ENCODE measurements around the gene RCN1. TPM values are rescaled to one million over a fixed set of nuclear protein-coding genes. Genes with fewer than 3 reads are reported as not detected.

Gene RCN1
- total RNA-seq, 1 experiment from 2014 or later = 186 TPM

GRCh38 chr11:32065865-32066629, 24.8 kb upstream of the RCN1 start:
- no peak for DNase-seq
- H3K27me3 Mint-ChIP-seq (ENCODE audit: unreplicated experiment) = peaks cover 95% of the 10 kb centered on the region
- H3K27ac Mint-ChIP-seq (ENCODE audit: unreplicated experiment) = no peak overlapping the region
- BruUV-seq (replicated peaks) = no TSS peak
- CTCF ChIA-PET = no interaction called here
- no peaks in the 10 kb centered on the region for H3K36me3 Mint-ChIP-seq (ENCODE audit: insufficient read depth, unreplicated experiment)
- H3K9me3 Mint-ChIP-seq (ENCODE audit: low read depth, unreplicated experiment) = no peaks in the 10 kb centered on the region
- peaks cover 5% of the 10 kb centered on the region for H3K4me1 Mint-ChIP-seq (ENCODE audit: low read depth, unreplicated experiment)
- no peak overlapping the region for H3K4me3 Mint-ChIP-seq (ENCODE audit: low read depth, unreplicated experiment)
- intact Hi-C loops (cut with micrococcal nuclease; ENCODE audit: unreplicated experiment) = no loop called here
- TF ChIP-seq, protein P1, sequence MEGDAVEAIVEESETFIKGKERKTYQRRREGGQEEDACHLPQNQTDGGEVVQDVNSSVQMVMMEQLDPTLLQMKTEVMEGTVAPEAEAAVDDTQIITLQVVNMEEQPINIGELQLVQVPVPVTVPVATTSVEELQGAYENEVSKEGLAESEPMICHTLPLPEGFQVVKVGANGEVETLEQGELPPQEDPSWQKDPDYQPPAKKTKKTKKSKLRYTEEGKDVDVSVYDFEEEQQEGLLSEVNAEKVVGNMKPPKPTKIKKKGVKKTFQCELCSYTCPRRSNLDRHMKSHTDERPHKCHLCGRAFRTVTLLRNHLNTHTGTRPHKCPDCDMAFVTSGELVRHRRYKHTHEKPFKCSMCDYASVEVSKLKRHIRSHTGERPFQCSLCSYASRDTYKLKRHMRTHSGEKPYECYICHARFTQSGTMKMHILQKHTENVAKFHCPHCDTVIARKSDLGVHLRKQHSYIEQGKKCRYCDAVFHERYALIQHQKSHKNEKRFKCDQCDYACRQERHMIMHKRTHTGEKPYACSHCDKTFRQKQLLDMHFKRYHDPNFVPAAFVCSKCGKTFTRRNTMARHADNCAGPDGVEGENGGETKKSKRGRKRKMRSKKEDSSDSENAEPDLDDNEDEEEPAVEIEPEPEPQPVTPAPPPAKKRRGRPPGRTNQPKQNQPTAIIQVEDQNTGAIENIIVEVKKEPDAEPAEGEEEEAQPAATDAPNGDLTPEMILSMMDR (IDR thresholded peaks at IDR 0.05; ENCODE audit: unreplicated experiment) = no peak

- TF ChIP-seq, protein P1 (IDR thresholded peaks at IDR 0.05; ENCODE audit: unreplicated experiment) = no peak
- no peak overlapping the region for H3K4me3 Mint-ChIP-seq (ENCODE audit: low read depth, unreplicated experiment)
- intact Hi-C loops (cut with micrococcal nuclease; ENCODE audit: unreplicated experiment) = no loop called here
- H3K36me3 Mint-ChIP-seq (ENCODE audit: insufficient read depth, unreplicated experiment) = no peaks in the 10 kb centered on the region
- CTCF ChIA-PET = interaction anchor here (0.5 to 0.6 kb wide), 2 partner anchors 49 to 1903 kb away, joined by 3 to 5 read pairs; no protein-coding TSS in a partner anchor
- H3K9me3 Mint-ChIP-seq (ENCODE audit: low read depth, unreplicated experiment) = no peaks in the 10 kb centered on the region
- no TSS peak for BruUV-seq (replicated peaks)
- H3K27me3 Mint-ChIP-seq (ENCODE audit: unreplicated experiment) = peaks cover 98% of the 10 kb centered on the region
- H3K27ac Mint-ChIP-seq (ENCODE audit: unreplicated experiment) = no peak overlapping the region
- peaks cover 20% of the 10 kb centered on the region for H3K4me1 Mint-ChIP-seq (ENCODE audit: low read depth, unreplicated experiment)
- no peak for DNase-seq
Observed at GRCh38 chr11:32068134-32068870, 22.6 kb upstream of the RCN1 start.

- Mint-ChIP-seq H3K27ac (ENCODE audit: unreplicated experiment) (no peak overlapping the region), H3K36me3 (ENCODE audit: insufficient read depth, unreplicated experiment) (no peaks in the 10 kb centered on the region), H3K9me3 (ENCODE audit: low read depth, unreplicated experiment) (no peaks in the 10 kb centered on the region), H3K4me3 (ENCODE audit: low read depth, unreplicated experiment) (no peak overlapping the region), H3K4me1 (ENCODE audit: low read depth, unreplicated experiment) (peaks cover 20% of the 10 kb centered on the region), H3K27me3 (ENCODE audit: unreplicated experiment) (peaks cover 88% of the 10 kb centered on the region)
- DNase-seq = no peak
- CTCF ChIA-PET = no interaction called here
- BruUV-seq (replicated peaks) = no TSS peak
- intact Hi-C loops (cut with micrococcal nuclease; ENCODE audit: unreplicated experiment) = no loop called here
- TF ChIP-seq, protein P1 (IDR thresholded peaks at IDR 0.05; ENCODE audit: unreplicated experiment) = no peak
Observed at GRCh38 chr11:32069361-32070058, 21.4 kb upstream of the RCN1 start.

- Mint-ChIP-seq H3K4me3 (ENCODE audit: low read depth, unreplicated experiment) (no peak overlapping the region), H3K36me3 (ENCODE audit: insufficient read depth, unreplicated experiment) (no peaks in the 10 kb centered on the region), H3K27me3 (ENCODE audit: unreplicated experiment) (peaks cover 81% of the 10 kb centered on the region), H3K9me3 (ENCODE audit: low read depth, unreplicated experiment) (no peaks in the 10 kb centered on the region), H3K4me1 (ENCODE audit: low read depth, unreplicated experiment) (peaks cover 20% of the 10 kb centered on the region), H3K27ac (ENCODE audit: unreplicated experiment) (no peak overlapping the region)
- no TSS peak for BruUV-seq (replicated peaks)
- TF ChIP-seq, protein P1 (IDR thresholded peaks at IDR 0.05; ENCODE audit: unreplicated experiment) = no peak
- intact Hi-C loops (cut with micrococcal nuclease; ENCODE audit: unreplicated experiment) = no loop called here
- CTCF ChIA-PET = no interaction called here
- DNase-seq = no peak
Observed at GRCh38 chr11:32070692-32071091, 20.2 kb upstream of the RCN1 start.

All from Calu3 (cell line).